LHCN-M2 (cell line): Measurements from ENCODE around the gene TMEM179B. TPM values are rescaled to one million over a fixed set of nuclear protein-coding genes. Genes with fewer than 3 reads are reported as not detected.

Experiments used
- DNase-seq: peaks from one replicate; pipeline ENCODE4 v3.0.0-alpha.2; 2012; ENCODE audit warnings: low read depth
- total RNA-seq: library from RNA; depleted of rRNA; stranded (reverse); fragments of >200 nt; gene quantifications from 2 replicates; pipeline ENCODE4 v1.2.3, GENCODE V29; 2014; rRNA removed

Gene TMEM179B
- total RNA-seq, 1 experiment from 2014 or later = 53.6 TPM

- DNase-seq = no peak
Observed at GRCh38 chr11:62832336-62833234, 45.4 kb downstream of the TMEM179B start, which contains the start of gene TEX54. Gene TEX54 (minus strand): TSS chr11:62832841.

- DNase-seq = no peak
Observed at GRCh38 chr11:62835336-62835735, 48.1 kb downstream of the TMEM179B start.

DNA sequence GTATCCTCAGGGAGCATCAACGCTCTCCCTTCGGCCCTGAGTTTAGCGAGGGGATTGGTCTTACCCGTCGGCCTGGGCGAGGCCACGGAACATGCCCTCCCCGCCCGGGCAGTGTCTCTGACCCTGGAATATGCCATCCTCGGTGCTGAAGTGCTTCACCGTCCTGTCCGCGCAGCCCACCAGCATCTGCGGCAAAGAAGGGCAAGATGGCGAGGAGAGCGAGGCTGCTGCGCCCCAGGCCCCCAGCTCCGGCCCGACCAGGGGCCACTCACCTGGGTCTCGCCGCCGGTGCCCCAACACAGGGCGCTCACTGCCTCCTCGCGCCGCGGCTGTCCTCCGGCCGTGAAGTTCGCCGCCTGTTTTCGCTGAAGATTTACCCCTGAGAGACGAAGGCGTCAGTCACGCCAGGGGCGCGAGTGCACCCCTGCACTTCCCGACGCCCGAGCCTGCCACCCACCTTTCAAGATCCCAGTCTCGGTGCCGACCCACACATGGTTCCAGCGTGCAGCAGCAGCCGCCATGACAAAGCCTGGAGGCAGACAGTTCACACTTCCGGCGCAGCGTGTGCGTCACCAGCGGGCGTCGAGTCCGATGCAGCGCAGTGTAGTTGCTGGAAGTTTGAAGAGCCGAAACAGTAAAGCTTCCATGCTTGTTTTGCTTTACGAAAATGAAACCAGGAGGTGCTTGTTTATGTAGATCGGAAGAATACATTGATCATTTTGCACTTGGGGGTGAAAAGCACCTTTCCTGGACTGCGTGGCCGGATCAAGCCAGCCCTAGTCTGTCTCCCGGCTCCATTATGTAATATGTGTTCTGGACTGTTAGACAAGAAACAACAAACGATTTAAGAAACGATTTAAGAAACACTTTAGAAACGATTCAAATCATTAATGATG lies 52.1 kb downstream of the TMEM179B start, which contains the start of gene WDR74:
Gene WDR74, minus strand, starts transcription at position 541 of the 896 bp plus-strand sequence. Its CDS starts 20 bp downstream, at position 521.
- DNase-seq = peak; percentile 92

Other genes starting within 250 kb of the TMEM179B start
- 313 and 332 TPM in 2 replicates for gene AHNAK, start 240.6 kb upstream of the TMEM179B start, total RNA-seq
- gene EEF1G, start 213.5 kb upstream of the TMEM179B start, total RNA-seq = 1,532 and 1,571 TPM in 2 replicates
- gene TUT1, start 195.9 kb upstream of the TMEM179B start, total RNA-seq = 9.0 and 9.8 TPM in 2 replicates
- 142 and 149 TPM in 2 replicates for gene MTA2, start 185.5 kb upstream of the TMEM179B start, total RNA-seq
- 41.5 and 46.8 TPM in 2 replicates for gene EML3, start 174.6 kb upstream of the TMEM179B start, total RNA-seq
- gene ROM1, start 174.1 kb upstream of the TMEM179B start, total RNA-seq = 8.9 and 10.3 TPM in 2 replicates
- gene B3GAT3, start 165.4 kb upstream of the TMEM179B start, total RNA-seq = 74.1 and 92.8 TPM in 2 replicates
- gene GANAB, start 140.8 kb upstream of the TMEM179B start, total RNA-seq = 267 and 299 TPM in 2 replicates
- 27.9 and 28.1 TPM in 2 replicates for gene INTS5, start 134.1 kb upstream of the TMEM179B start, total RNA-seq
- gene C11orf98, start 122.2 kb upstream of the TMEM179B start, total RNA-seq = 55.7 and 72.4 TPM in 2 replicates
- 3.2 and 8.7 TPM in 2 replicates for gene CSKMT, start 122.1 kb upstream of the TMEM179B start, total RNA-seq
- gene UQCC3, start 115.7 kb upstream of the TMEM179B start, total RNA-seq = 11.0 and 16.4 TPM in 2 replicates
- 3.7 and 4.7 TPM in 2 replicates for gene LBHD1, start 115.1 kb upstream of the TMEM179B start, total RNA-seq
- gene UBXN1, start 108.3 kb upstream of the TMEM179B start, total RNA-seq = 97.0 and 122 TPM in 2 replicates
- gene LRRN4CL, start 97.9 kb upstream of the TMEM179B start, total RNA-seq = 41.4 and 68.1 TPM in 2 replicates
- gene BSCL2, start 80.0 kb upstream of the TMEM179B start, total RNA-seq = 80.1 and 86.2 TPM in 2 replicates
- gene GNG3, start 79.7 kb upstream of the TMEM179B start, total RNA-seq = not detected in 2 replicates
- 8.7 and 14.4 TPM in 2 replicates for gene HNRNPUL2, start 59.9 kb upstream of the TMEM179B start, total RNA-seq
- 31.8 and 53.4 TPM in 2 replicates for gene TTC9C, start 58.9 kb upstream of the TMEM179B start, total RNA-seq
- 6.7 and 9.2 TPM in 2 replicates for gene ZBTB3, start 33.2 kb upstream of the TMEM179B start, total RNA-seq
- gene POLR2G, start 25.8 kb upstream of the TMEM179B start, total RNA-seq = 82.5 and 86.6 TPM in 2 replicates
- 21.7 and 25.9 TPM in 2 replicates for gene TAF6L, start 16.0 kb upstream of the TMEM179B start, total RNA-seq
- gene TMEM223, start 4.6 kb downstream of the TMEM179B start, total RNA-seq = 26.9 and 32.6 TPM in 2 replicates
- 34.2 and 39.6 TPM in 2 replicates for gene NXF1, start 18.0 kb downstream of the TMEM179B start, total RNA-seq
- 21.5 and 25.2 TPM in 2 replicates for gene STX5, start 44.6 kb downstream of the TMEM179B start, total RNA-seq
- gene TEX54, start 45.4 kb downstream of the TMEM179B start, total RNA-seq = not detected in 2 replicates
- 56.5 and 56.6 TPM in 2 replicates for gene WDR74, start 52.2 kb downstream of the TMEM179B start, total RNA-seq
- 121 and 132 TPM in 2 replicates for gene SLC3A2, start 93.5 kb downstream of the TMEM179B start, total RNA-seq
- gene CHRM1, start 134.0 kb downstream of the TMEM179B start, total RNA-seq = not detected in 2 replicates
- not detected in 2 replicates for gene SLC22A6, start 197.6 kb downstream of the TMEM179B start, total RNA-seq
- not detected in 2 replicates for gene SLC22A8, start 228.4 kb downstream of the TMEM179B start, total RNA-seq